Amniotic epithelial cell (primary cell): ENCODE results near the gene CYP3A7.
A peak's percentile ranks its signal among the peaks of the same experiment; 100 is the strongest.
"Not testable (repeated sequence)": the region's sequence is repeated elsewhere in the genome, so short reads cannot be mapped to it uniquely, and the experiment has no call there.

ENCODE experiments used
- DNase-seq: peaks from one replicate; pipeline ENCODE4 v3.0.0-alpha.2; 2010; ENCODE audit warnings: low read depth

CYP3A7 gene

DNA sequence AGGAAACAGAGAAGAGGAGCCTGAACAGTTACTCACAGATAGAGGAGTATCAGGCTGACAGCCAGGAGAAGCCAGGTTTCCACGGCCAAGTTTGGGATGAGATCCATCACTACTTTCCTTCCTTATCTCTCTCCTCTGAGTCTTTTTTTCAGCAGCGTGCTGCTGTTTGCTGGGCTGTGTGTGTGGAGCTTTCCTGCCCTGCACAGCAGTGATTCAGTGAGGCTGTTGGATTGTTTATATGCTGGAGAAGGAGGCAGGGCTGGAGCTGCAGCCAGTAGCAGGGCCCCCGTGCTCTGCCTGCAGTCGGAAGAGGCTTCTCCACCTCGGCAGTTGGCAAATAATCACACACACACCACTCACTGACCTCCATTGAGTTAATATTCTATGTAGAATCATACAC, at the start of gene CYP3A7:
Gene CYP3A7 (minus strand): TSS at position 210 of the 400 bp plus-strand sequence. CDS start 103 bp downstream, at position 107.
- DNase-seq = peak; percentile 30

DNA sequence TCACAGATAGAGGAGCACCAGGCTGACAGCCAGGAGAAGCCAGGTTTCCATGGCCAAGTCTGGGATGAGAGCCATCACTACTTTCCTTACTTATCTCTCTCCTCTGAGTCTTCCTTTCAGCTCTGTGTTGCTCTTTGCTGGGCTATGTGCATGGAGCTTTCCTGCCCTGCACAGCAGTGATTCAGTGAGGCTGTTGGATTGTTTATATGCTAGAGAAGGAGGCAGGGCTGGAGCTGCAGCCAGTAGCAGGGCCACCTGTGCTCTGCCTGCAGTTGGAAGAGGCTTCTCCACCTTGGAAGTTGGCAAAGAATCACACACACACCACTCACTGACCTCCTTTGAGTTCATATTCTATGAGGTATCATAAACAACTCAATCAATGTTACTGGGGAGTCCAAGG, 49.0 kb upstream of the CYP3A7 start, which contains the start of gene CYP3A4:
Gene CYP3A4 (minus strand): TSS at position 178 of the 400 bp plus-strand sequence. CDS start 103 bp downstream, at position 75.
- DNase-seq = no peak

DNA sequence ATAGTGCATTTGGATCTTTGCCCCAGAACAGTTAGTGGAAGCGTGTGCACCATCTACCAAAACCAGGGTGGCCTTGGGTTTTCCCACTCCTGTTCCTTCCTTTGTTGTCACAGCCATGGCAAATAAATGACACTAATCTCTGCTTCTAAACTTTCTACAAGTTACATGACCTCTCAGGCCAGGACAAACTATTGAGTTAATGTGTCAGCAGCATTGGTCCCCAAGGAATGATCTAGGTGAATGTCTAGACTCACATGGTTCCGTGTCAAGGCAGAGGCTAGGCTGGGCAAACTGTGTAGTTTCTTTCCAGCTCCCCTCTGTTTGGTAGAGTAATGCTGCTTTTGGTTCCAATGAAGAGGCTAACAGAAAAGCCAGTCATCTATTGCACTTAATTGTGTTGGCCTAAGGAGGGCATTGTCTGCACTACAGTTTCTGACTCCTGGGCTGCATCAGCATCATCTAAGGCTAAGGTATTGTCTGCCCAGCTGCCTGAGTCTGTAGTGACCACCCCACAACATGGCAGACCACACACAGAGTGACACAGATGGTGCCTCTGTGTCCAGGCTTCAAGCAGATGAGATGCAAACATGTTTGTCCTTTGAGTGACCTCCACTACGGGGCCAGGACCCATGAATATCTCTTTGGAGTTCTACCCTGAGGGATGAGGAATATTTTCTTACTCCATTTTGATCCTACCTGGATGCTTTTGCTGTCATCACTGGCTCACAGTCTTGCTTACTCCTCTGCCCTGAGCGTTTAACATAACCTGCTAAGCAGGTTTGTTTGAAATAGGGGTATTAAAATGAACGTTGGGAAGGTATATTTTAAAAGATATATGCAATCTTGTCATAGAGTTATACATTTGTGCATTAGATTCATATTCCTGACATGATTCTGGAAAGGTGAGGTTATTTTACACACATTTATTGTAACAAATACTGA, 47.3 kb upstream of the CYP3A7 start:
- no peak for DNase-seq

DNA sequence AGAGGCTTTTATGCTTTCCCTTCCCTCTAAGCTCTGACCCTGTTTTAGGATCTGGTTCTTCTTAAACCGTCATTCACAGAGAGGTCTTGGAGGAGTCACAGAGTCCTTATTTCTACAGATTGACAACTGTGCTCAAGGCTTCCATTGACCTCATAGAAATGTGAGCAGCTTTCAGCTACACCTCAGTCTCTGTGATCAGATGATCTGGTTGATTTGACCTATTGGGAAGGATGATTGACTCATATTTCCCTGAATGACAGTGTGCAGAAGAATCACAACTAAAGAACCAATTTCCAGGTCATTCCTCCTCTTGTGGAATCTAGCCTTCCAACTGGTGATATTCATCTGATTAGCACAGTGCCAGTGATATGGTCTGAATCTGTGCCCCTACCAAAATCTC, 45.6 kb upstream of the CYP3A7 start:
- DNase-seq = no peak

DNA sequence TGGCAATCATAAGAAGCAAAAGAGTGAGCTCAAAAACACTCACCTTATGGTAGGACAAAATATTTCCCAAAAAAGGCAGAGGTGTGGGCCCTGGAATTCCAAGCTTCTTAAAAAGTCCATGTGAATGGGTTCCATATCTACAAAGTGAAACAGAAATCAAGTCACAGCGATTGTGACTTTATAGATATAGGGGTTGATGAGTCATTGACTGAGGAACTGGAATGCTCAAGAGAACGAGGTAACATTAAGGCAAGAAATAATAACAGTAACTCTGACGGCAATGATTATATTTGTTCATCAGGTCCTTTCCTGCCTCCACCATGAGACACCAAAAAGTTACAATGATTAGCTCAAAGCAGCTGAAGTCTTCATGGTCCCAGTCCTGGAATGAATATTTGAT, 45.0 kb upstream of the CYP3A7 start:
- DNase-seq = no peak

DNA sequence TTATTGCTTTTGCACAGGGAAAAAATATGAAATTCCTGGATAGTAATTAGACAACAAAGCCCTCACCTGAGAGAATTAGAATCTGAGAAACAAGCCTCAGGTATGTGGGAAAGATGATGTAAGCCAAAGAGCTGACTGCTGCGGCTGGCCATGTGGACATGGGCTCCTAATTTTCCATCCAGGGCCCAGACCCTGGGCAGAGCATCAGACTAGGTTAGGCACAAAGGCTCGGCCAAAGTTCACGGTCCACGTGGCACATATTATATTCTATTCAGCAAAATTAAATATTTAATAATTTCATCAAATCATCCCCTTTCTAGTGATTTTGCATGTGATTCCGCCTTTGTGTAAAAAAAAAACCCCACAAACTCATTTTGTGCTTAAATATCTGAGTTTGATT, 43.9 kb upstream of the CYP3A7 start:
- no peak for DNase-seq

DNA sequence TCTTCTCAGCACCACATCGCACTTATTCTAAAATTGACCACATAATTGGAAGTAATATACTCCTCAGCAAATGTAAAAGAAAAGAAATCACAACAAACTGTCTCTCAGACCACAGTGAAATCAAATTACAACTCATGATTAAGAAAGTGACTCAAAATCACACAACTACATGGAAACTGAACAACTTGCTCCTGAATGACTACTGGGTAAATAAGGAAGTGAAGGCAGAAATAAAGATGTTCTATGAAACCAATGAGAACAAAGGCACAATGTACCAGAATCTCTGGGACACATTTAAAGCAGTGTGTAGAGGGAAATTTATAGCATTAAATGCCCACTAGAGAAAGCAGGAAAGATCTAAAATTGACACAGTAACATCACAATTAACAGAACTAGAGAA, 38.4 kb upstream of the CYP3A7 start:
- DNase-seq = not testable (repeated sequence)

DNA sequence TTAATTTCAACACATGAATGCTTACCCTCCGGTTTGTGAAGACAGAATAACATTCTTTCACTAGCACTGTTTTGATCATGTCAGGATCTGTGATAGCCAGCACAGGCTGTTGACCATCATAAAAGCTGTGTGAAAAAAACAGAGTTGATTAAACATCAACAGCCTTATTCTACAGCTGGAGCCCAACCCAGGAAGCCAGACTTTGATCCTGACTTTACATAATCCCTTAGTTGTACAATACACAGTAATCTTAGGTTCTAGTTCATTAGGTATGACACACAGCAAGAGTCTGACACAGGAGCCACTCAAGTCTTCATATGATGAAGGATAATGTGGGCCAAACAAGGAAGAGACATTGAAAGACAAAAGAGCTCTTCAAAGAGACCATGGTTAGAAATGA, 37.6 kb upstream of the CYP3A7 start:
- DNase-seq = no peak

DNA sequence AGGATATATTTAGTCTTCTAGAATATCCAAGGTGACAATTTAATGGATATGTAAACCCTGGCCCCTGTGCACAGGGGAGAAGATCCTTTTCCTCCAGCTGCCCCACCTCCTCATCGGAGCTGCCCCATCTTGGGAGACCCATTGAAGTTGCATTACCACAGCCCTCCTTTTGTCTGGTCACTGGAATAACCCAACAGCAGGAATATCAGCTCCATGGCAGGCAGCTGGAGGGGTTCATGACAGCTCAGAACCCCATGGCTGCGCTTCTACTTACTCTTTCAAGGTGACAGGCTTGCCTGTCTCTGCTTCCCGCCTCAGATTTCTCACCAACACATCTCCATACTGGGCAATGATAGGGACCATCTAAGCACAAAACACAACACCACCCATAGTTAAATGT, 34.5 kb upstream of the CYP3A7 start:
- DNase-seq = not testable (repeated sequence)

DNA sequence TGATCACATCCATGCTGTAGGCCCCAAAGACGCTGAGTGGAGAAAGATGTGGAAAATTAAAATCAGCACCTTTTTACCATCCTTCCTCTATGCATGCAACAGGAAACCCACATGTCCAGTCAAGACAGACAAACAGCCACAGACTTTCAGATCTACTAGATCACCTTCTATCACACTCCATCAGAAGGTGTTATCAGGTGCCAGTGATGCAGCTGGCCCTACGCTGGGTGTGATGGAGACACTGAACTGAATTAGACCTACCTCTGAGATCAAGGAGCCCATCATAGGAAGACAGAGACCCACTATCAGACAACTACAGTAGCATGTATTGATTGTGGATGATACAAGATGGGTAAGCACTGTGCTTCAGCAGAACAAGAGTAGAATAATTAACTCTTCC, 33.5 kb upstream of the CYP3A7 start:
- no peak for DNase-seq

DNA sequence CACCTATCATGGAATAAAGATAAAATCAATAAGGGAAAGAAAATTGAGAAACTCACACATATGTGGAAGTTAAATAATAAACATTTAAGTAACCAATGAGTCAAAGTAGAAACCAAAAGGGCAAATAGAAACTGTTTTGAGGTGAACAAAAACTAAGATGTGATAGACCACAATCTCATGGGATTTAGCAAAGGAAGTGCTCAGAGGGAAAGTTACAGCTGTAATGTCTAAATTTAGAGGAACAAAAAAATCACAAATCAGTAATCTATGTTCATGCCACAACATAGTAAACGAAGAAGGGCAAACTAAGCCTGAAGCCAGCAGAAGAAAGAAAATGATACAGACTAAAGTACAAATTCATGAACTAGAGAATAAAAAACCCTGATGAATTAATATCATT, 32.7 kb upstream of the CYP3A7 start:
- DNase-seq = no peak

DNA sequence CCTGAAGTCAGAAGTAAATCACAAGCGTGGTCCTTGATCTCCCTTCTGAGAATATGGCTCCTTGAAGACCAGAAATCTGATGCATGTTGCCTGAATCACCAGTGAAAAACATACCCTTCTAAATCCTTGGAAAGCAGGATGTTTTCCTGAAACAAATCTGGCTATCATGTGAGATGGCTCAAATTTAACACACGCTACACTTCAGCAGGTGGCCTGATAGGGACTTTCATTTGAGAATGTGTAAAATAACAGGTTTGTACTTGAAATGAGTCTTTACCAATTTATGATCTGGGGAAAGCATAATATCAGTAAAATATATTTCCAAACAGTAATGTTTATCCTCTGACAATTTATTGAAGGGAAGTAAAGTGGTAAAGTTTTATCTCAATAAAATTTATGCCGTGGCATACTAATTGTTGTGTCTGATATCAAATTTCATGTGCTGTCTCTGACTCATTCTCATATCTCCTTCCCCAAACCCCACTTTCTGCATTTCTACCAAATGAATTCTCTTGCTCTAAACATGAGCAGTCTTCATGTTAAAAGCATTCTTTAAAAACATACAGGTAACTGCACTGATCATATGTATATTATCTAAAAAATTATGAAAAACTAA, 31.6 kb upstream of the CYP3A7 start:
- DNase-seq = no peak

DNA sequence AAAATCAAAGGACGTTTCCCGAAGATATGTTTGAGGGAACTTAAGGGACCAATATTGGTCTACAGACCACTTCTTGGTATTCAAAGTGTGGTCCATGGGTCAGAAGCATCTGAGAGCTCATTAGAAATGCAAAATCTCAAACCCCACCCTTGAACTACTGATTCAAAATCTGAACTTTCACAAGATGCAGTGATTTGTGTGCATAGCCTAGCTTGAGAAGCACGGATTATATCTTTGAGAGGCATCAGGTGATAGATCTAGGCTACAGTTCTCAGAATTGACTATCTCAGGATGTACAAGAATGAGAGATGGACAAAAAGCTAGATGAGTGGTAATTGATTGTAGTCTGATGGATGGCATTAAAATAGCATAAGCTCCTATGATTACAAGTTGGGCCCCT, 29.5 kb upstream of the CYP3A7 start:
- no peak for DNase-seq

DNA sequence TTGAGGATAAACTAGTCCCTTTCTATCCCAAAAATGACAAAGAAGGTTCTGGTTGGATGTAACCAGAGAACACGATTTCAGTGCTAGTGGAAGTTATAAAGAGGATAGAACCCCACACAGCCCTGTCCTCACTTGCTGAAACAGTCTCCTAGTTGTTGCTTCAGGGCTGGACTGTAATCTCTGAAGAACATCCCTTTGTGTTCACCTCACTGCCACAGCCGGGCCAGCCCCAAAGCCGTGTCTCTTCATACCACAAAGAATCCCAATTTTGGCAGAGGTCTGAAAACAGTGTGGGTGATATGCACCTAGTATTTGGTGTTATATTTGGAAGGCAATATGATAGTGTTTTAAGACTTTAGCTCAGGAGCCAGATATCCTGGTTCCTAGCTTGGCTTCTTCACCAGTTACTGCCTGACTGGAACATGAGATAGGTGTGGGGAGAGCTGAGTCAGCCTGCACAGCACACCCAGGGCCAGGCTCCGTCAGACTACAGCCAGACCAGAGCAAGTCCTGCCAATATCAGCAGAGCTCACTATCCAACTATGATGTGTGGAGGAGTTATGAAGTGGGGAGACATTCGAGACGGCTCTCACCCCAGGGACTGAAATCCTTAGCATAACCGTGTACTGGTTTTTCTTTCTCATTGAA, 27.8 kb upstream of the CYP3A7 start:
- peak; percentile 75 for DNase-seq

DNA sequence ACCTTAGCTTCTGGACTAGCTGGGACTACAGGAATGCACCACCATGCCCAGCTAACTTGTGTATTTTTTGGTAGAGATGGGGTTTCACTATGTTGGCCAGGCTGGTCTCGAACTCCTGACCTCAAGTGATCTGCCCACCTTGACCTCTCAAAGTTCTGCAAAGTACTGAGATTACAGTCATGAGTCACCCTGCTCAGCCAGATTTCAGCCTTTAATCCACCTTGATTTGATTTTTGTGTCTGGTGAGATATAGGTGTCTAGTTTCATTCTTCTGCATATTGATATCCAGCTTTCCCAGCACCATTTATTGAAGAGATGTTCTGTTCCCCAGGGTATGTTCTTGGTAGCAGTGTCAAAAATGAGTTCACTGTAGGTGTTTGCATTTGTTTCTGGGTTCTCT, 20.1 kb upstream of the CYP3A7 start:
- DNase-seq = no peak

DNA sequence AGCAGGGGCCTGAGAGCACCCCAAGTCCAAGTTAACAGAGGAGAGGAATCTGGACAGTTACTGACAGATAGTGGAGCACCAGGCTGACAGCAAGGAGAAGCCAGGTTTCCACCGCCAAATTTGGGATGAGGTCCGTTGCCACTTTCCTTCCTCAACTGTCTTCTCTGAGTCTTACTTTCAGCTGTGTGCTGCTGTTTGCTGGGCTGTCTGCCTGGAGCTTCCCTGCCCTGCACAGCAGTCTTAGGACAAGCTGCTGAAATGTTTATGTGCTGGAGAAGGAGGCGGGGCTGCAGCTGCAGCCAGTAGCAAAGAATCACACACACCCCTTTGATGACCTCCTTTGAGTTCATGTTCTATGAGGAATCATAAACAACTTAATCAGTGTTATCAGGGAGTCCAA, 17.4 kb upstream of the CYP3A7 start:
- DNase-seq = peak; percentile 64

DNA sequence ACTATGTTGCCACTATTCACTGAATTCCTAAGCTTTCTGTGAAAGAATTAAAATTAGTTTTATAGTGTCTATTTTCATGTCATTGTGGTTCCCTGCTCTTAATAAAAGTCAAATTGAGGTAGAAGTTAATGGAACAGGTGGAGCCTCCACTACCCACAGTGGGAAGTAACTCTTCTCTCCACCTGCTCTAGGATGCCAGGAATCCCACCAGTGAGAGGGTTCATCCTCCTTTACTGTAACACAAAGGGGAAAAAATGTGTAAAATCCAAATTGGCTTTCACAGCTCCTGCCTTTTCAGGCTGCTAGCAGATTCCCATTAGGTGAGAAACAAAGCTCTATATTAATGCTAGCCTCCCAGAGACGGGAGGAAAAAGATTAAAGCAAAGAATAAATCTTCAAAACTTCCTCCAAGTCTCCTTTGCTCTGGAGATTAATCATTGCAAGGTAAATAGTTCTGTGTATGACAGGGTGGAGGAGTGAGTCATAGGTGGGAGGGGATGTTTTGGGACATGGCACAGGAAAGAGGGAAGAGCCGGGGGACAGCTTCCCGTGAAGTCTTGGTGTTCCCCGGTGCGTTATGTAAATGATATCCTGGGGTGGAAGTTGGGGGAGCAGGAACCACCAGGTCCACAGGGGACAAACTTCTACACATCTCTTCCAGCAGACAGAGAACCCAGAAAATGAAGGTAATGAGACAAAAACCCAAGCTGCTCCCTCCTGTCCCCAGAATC, 16.5 kb upstream of the CYP3A7 start:
- DNase-seq = not testable (repeated sequence)

DNA sequence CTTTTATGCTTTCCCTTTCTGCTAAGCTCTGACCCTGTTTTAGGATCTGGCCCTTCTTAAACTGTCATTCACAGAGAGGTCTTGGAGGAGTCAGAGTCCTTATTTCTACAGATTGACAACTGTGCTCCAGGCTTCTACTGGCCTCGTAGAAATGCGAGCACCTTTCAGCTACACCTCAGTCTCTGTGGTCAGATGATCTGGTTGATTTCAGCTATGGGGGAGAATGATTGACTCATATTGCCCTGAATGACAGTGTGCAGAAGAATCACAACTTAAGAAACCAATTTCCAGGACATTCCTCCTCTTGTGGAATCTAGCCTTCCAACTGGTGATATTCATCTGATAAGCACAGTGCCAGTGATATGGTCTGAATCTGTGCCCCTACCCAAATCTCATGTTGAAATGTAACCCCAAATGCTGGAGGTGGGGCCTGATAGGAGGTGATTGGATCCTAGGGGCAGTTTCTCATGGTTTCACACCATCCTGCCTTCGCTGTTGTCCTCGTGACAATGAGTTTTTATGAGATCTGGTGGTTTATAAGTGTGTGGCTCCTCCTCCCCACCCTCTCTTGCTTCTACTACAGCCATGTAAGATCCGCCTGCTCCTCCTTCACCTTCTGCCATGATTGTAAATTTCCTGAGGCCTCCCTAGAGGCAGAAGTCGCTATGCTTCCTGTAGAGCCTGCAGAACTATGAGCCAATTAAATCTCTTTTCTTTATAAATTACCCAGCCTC, 14.0 kb upstream of the CYP3A7 start:
- no peak for DNase-seq

DNA sequence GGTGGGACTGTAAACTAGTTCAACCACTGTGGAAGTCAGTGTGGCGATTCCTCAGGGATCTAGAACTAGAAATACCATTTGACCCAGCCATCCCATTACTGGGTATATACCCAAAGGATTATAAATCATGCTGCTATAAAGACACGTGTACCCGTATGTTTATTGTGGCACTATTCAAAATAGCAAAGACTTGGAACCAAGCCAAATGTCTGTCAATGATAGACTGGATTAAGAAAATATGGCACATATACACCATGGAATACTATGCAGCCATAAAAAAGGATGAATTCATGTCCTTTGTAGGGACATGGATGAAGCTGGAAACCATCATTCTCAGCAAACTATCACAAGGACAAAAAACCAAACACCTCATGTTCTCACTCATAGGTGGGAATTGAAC, 11.9 kb upstream of the CYP3A7 start:
- not testable (repeated sequence) for DNase-seq

DNA sequence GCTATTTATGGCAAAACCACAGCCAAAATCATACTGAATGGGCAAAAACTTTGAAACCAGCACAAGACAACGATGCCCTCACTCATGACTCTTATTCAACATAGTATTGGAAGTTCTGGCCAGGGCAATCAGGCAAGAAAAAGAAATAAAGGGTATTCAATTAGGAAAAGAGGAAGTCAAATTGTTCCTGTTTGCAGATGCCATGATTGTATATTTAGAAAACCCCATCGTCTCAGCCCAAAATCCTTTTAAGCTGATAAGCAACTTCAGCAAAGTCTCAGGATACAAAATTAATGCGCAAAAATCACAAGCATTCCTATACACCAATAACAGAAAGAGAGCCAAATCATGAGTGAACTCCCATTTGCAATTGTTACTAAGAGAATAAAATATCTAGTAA, 10.4 kb upstream of the CYP3A7 start:
- DNase-seq = not testable (repeated sequence)

DNA sequence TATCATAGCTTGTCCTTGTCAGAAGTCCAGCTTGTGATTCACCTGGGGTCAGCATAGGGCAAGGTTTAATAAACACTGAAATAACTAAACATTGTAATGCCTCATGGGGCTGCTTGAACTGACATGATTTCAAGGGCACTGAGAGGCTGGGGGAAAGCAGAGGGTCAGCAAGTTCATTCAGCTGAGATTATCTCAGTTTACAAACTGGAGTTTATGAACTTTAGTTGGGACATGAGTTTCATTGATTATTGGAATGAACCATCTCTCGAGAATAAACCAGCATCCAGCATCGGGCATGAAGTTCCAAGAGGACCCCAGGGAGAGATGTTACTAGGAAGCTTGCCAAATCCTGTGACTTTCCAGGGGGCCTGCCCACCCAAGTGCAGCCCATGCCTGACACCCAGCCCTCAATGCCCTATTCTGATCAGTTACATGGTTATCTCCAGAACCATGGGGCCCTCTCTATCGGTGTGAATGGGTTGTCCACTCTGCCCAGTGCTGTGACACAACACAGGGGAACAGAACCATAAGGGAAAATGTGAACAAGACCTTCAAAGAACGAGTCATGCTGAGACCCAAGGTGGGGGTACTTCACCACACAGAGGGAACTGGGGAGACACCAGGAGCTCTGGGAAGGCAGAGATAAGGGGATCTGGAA, 7.9 kb upstream of the CYP3A7 start:
- no peak for DNase-seq
